Measurements from ENCODE around the gene HAPLN2.
"Not testable (repeated sequence)": the region's sequence is repeated elsewhere in the genome, so short reads cannot be mapped to it uniquely, and the experiment has no call there.

DNA sequence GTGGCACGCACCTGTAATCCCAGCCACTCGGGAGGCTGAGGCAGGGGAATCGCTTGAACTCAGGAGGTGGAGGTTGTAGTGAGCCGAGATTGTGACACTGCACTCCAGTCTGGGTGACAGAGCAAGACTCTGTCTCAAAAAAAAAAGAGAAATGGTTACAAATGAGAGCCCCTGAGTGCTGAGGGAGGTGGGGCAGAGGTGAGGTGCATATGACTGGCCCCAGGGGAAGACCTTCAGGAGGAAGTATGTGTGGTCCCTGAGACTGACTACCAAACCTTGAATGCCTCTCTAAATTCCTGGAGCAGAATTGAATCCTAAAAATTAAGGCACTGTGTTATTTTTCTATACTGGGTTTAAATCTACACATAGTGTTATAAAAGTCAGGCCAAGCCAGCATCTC, 11.9 kb upstream of the HAPLN2 start:
- not testable (repeated sequence) for TF ChIP-seq POLR2A (IDR thresholded peaks at IDR 0.05)
- TF ChIP-seq, protein P1, sequence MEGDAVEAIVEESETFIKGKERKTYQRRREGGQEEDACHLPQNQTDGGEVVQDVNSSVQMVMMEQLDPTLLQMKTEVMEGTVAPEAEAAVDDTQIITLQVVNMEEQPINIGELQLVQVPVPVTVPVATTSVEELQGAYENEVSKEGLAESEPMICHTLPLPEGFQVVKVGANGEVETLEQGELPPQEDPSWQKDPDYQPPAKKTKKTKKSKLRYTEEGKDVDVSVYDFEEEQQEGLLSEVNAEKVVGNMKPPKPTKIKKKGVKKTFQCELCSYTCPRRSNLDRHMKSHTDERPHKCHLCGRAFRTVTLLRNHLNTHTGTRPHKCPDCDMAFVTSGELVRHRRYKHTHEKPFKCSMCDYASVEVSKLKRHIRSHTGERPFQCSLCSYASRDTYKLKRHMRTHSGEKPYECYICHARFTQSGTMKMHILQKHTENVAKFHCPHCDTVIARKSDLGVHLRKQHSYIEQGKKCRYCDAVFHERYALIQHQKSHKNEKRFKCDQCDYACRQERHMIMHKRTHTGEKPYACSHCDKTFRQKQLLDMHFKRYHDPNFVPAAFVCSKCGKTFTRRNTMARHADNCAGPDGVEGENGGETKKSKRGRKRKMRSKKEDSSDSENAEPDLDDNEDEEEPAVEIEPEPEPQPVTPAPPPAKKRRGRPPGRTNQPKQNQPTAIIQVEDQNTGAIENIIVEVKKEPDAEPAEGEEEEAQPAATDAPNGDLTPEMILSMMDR (IDR thresholded peaks at IDR 0.05): not testable (repeated sequence)

All from esophagus squamous epithelium (tissue), 4 donors.